GM19240 (cell line): ENCODE measurements around the gene PMIS2.

ENCODE experiments used
- DNase-seq: peaks from one replicate; pipeline ENCODE4 v3.0.0; 2011; ENCODE audit warnings: low spot score; ENCODE audit not compliant: insufficient read length

PMIS2 gene

GRCh38 chr19:35556025-35556590 lies 29.9 kb upstream of the PMIS2 start:
- no peak for DNase-seq

GRCh38 chr19:35556846-35557538 lies 29.0 kb upstream of the PMIS2 start:
- DNase-seq, result no peak

- DNase-seq, result no peak
Observed at GRCh38 chr19:35557539-35558399, 28.2 kb upstream of the PMIS2 start.

GRCh38 chr19:35558400-35559280 lies 27.3 kb upstream of the PMIS2 start:
- no peak for DNase-seq

GRCh38 chr19:35559281-35559659 lies 26.7 kb upstream of the PMIS2 start:
- DNase-seq, result no peak

- DNase-seq, result no peak
Observed at GRCh38 chr19:35559781-35560180, 26.2 kb upstream of the PMIS2 start.

GRCh38 chr19:35560271-35560670 lies 25.7 kb upstream of the PMIS2 start:
- no peak for DNase-seq

- DNase-seq, result no peak
Observed at GRCh38 chr19:35560677-35561076, 25.3 kb upstream of the PMIS2 start.

- DNase-seq, result no peak
Observed at GRCh38 chr19:35561436-35561835, 24.5 kb upstream of the PMIS2 start.

- DNase-seq, result no peak
Observed at GRCh38 chr19:35562336-35562735, 23.6 kb upstream of the PMIS2 start.

GRCh38 chr19:35562776-35563175 lies 23.2 kb upstream of the PMIS2 start:
- no peak for DNase-seq

- no peak for DNase-seq
Observed at GRCh38 chr19:35563207-35563829, 22.7 kb upstream of the PMIS2 start, which contains the start of gene ATP4A. TSS of gene ATP4A (minus strand) at chr19:35563658. CDS start at chr19:35563629, 29 bp downstream.

GRCh38 chr19:35565016-35565856 lies 20.7 kb upstream of the PMIS2 start:
- DNase-seq, result no peak

- no peak for DNase-seq
Observed at GRCh38 chr19:35566738-35567137, 19.2 kb upstream of the PMIS2 start.

- no peak for DNase-seq
Observed at GRCh38 chr19:35569281-35569781, 16.6 kb upstream of the PMIS2 start.

GRCh38 chr19:35571406-35571965 lies 14.5 kb upstream of the PMIS2 start:
- no peak for DNase-seq

- DNase-seq, result no peak
Observed at GRCh38 chr19:35577918-35578317, 8.1 kb upstream of the PMIS2 start.

GRCh38 chr19:35578707-35579106 lies 7.3 kb upstream of the PMIS2 start:
- no peak for DNase-seq

GRCh38 chr19:35582760-35583159 lies 3.2 kb upstream of the PMIS2 start:
- no peak for DNase-seq
